WTC11 (cell line): ENCODE measurements around the gene PSMG4. TPM values are rescaled to one million over a fixed set of nuclear protein-coding genes. Genes with fewer than 3 reads are reported as not detected.

Source experiments
- ATAC-seq: fragments of 200-7000 bp; cut with Tn5 transposase; 2 replicates; pipeline ENCODE4 v1.10.0; 2021; ENCODE audit warnings: mild to moderate bottlenecking, moderate library complexity
- CTCF ChIA-PET: fragments of 300-600 bp; sonication (Branson Sonifier 250); formaldehyde crosslinking; loops from one replicate; lab custom pipeline; 2021; ENCODE audit warnings: antibody characterized with exemption; lab: Charles Lee
- POLR2A ChIA-PET: fragments of 350-600 bp; sonication (Branson Sonifier 250); formaldehyde crosslinking; loops from one replicate; lab custom pipeline; 2021; ENCODE audit warnings: antibody characterized with exemption; lab: Charles Lee
- DNase-seq: peaks from one replicate; pipeline ENCODE4 v3.0.0; 2021; ENCODE audit warnings: low spot score
- H3K27ac Mint-ChIP-seq: 2 replicates; pipeline ENCODE4 v1.8.0; 2021; ENCODE audit warnings: mixed read lengths
- H3K27me3 Mint-ChIP-seq: 2 replicates; pipeline ENCODE4 v1.8.0; 2021; ENCODE audit warnings: low read depth, mild to moderate bottlenecking, moderate library complexity, mixed read lengths
- H3K36me3 Mint-ChIP-seq: 2 replicates; pipeline ENCODE4 v1.8.0; 2021; ENCODE audit warnings: mixed read lengths
- H3K4me1 Mint-ChIP-seq: 2 replicates; pipeline ENCODE4 v1.8.0; 2022; ENCODE audit warnings: mixed read lengths
- H3K4me3 Mint-ChIP-seq: 2 replicates; pipeline ENCODE4 v1.8.0; 2021; ENCODE audit warnings: mild to moderate bottlenecking, moderate library complexity, mixed read lengths
- H3K9me3 Mint-ChIP-seq: 2 replicates; pipeline ENCODE4 v1.8.0; 2021; ENCODE audit warnings: mixed read lengths
- CBFB ChIP-seq: sonication (generic); formaldehyde crosslinking; IDR thresholded peaks from 2 replicates; pipeline ENCODE4 v1.8.1; 2022; ENCODE audit warnings: mild to moderate bottlenecking, low read depth, missing genetic modification reagents
- CREM ChIP-seq: sonication (generic); formaldehyde crosslinking; IDR thresholded peaks from 2 replicates; pipeline ENCODE4 v1.8.1; 2022; ENCODE audit warnings: mild to moderate bottlenecking, missing genetic modification reagents, moderate library complexity
- ESRRA ChIP-seq: sonication (generic); formaldehyde crosslinking; IDR thresholded peaks from 2 replicates; pipeline ENCODE4 v1.8.1; 2022; ENCODE audit warnings: mild to moderate bottlenecking, missing genetic modification reagents, borderline replicate concordance
- ETV6 ChIP-seq: sonication (generic); formaldehyde crosslinking; IDR thresholded peaks from 2 replicates; pipeline ENCODE4 v1.8.1; 2022; ENCODE audit warnings: mild to moderate bottlenecking, missing genetic modification reagents
- FOXK1 ChIP-seq: sonication (generic); formaldehyde crosslinking; IDR thresholded peaks from 2 replicates; pipeline ENCODE4 v1.8.0; 2022; ENCODE audit warnings: mild to moderate bottlenecking, moderate library complexity, missing genetic modification reagents
- GABPB1 ChIP-seq: sonication (generic); formaldehyde crosslinking; IDR thresholded peaks from 2 replicates; pipeline ENCODE4 v1.8.1; 2023; ENCODE audit warnings: mild to moderate bottlenecking, missing genetic modification reagents
- KAT7 ChIP-seq: sonication (generic); formaldehyde crosslinking; IDR thresholded peaks from 2 replicates; pipeline ENCODE4 v1.8.1; 2023; ENCODE audit warnings: missing genetic modification reagents, mild to moderate bottlenecking, borderline replicate concordance
- MXD4 ChIP-seq: fragments of 250-450 bp; sonication (Bioruptor Pico); IDR thresholded peaks from 2 replicates; pipeline ENCODE4 v1.8.0; 2021; ENCODE audit warnings: mild to moderate bottlenecking, moderate library complexity, borderline replicate concordance
- NFATC4 ChIP-seq: fragments of 250-450 bp; sonication (Bioruptor Pico); IDR thresholded peaks from 2 replicates; pipeline ENCODE4 v1.9.0; 2021; ENCODE audit warnings: mild to moderate bottlenecking
- NR2C2 ChIP-seq: sonication (generic); formaldehyde crosslinking; IDR thresholded peaks from 2 replicates; pipeline ENCODE4 v1.8.0; 2022; ENCODE audit warnings: mild to moderate bottlenecking, missing genetic modification reagents
- SMAD3 ChIP-seq: sonication (generic); formaldehyde crosslinking; IDR thresholded peaks from 2 replicates; pipeline ENCODE4 v1.8.0; 2022; ENCODE audit warnings: missing genetic modification reagents, mild to moderate bottlenecking, borderline replicate concordance
- SOX15 ChIP-seq: fragments of 250-450 bp; sonication (Bioruptor Pico); IDR thresholded peaks from 2 replicates; pipeline ENCODE4 v1.9.0; 2021; ENCODE audit warnings: mild to moderate bottlenecking
- SP1 ChIP-seq: sonication (generic); formaldehyde crosslinking; conservative IDR thresholded peaks from 2 replicates; pipeline ENCODE4 v1.8.1; 2022; ENCODE audit warnings: missing genetic modification reagents
- TCF7 ChIP-seq: sonication (generic); formaldehyde crosslinking; IDR thresholded peaks from 2 replicates; pipeline ENCODE4 v1.8.0; 2022; ENCODE audit warnings: mild to moderate bottlenecking, low read depth, missing genetic modification reagents, moderate library complexity
- total RNA-seq: library from RNA; stranded (reverse); gene quantifications from 3 replicates; pipeline ENCODE4 v1.2.3, GENCODE V29; 2021
- TF ChIP-seq, protein P1 (sequence below): fragments of 250-450 bp; sonication (Bioruptor Pico); IDR thresholded peaks from 2 replicates; pipeline ENCODE4 v1.9.0; 2021; ENCODE audit warnings: mild to moderate bottlenecking
- TF ChIP-seq, protein P2 (sequence below): fragments of 250-450 bp; sonication (Bioruptor Pico); IDR thresholded peaks from 2 replicates; pipeline ENCODE4 v1.8.0; 2021; ENCODE audit warnings: mild to moderate bottlenecking
- TF ChIP-seq, protein P3 (sequence below): sonication (generic); formaldehyde crosslinking; IDR thresholded peaks from 2 replicates; pipeline ENCODE4 v1.8.1; 2023; ENCODE audit warnings: mild to moderate bottlenecking, missing genetic modification reagents, borderline replicate concordance
- TF ChIP-seq, protein P4 (sequence below): fragments of 250-450 bp; sonication (Bioruptor Pico); conservative IDR thresholded peaks from 2 replicates; pipeline ENCODE4 v1.9.0; 2021; ENCODE audit warnings: mild to moderate bottlenecking

Gene PSMG4
- total RNA-seq, 1 experiment from 2014 or later = 38.2 TPM

DNA sequence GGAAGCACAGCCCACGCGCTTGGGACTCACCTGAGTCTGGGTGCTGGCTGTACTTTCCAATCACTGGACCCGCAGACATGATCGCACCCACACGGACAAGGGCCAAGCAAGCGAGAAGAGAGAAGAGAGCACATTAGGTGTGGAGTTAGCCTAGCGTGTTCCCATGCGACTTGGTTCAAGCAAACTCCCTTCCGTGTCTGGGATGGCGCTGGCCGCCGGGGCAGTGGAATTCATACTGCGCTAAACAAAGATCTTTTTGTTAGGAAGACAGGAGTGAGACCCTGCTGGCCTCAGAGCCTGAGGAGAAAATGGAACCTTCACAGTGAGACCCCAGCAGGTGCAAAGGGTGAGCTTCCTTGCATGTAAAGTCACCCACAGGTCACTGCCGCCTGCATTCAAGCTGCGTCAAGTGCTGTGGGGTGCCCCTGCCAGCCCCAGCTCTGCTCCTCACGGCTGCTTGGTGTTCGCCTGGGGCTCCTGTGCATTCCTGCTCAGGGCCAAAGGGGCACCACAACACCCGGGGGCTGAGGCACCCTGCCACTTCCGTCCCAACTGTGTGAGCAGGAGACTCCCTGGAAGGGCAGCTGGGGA is 26.4 kb downstream of the PSMG4 start:
- ChIA-PET CTCF (interaction anchor here (0.5 to 1.2 kb wide), 3 partner anchors 11 to 172 kb away, joined by 3 to 4 read pairs (median 3); partner anchors contain the start of gene SLC22A23), POLR2A (no interaction called here)
- peaks cover 54% of the 10 kb centered on the region for H3K36me3 Mint-ChIP-seq
- DNase-seq (peak; percentile 8), ATAC-seq (no peak)
- H3K27ac Mint-ChIP-seq = peak overlapping the region; percentile 15
- no peaks in the 10 kb centered on the region for H3K9me3 Mint-ChIP-seq
- TF ChIP-seq MXD4 (CRISPR knock-in tag) = no peak
- no peak for TF ChIP-seq NFATC4 (CRISPR knock-in tag)
- TF ChIP-seq ETV6 = no peak
- no peak for TF ChIP-seq FOXK1 (CRISPR knock-in tag)
- TF ChIP-seq, protein P1, sequence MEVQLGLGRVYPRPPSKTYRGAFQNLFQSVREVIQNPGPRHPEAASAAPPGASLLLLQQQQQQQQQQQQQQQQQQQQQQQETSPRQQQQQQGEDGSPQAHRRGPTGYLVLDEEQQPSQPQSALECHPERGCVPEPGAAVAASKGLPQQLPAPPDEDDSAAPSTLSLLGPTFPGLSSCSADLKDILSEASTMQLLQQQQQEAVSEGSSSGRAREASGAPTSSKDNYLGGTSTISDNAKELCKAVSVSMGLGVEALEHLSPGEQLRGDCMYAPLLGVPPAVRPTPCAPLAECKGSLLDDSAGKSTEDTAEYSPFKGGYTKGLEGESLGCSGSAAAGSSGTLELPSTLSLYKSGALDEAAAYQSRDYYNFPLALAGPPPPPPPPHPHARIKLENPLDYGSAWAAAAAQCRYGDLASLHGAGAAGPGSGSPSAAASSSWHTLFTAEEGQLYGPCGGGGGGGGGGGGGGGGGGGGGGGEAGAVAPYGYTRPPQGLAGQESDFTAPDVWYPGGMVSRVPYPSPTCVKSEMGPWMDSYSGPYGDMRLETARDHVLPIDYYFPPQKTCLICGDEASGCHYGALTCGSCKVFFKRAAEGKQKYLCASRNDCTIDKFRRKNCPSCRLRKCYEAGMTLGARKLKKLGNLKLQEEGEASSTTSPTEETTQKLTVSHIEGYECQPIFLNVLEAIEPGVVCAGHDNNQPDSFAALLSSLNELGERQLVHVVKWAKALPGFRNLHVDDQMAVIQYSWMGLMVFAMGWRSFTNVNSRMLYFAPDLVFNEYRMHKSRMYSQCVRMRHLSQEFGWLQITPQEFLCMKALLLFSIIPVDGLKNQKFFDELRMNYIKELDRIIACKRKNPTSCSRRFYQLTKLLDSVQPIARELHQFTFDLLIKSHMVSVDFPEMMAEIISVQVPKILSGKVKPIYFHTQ (CRISPR knock-in tag) = no peak
- TF ChIP-seq, all 79 proteins: peak for 0
- Mint-ChIP-seq H3K4me3 (no peak overlapping the region), H3K27me3 (no peaks in the 10 kb centered on the region), H3K4me1 (peaks cover 22% of the 10 kb centered on the region)

DNA sequence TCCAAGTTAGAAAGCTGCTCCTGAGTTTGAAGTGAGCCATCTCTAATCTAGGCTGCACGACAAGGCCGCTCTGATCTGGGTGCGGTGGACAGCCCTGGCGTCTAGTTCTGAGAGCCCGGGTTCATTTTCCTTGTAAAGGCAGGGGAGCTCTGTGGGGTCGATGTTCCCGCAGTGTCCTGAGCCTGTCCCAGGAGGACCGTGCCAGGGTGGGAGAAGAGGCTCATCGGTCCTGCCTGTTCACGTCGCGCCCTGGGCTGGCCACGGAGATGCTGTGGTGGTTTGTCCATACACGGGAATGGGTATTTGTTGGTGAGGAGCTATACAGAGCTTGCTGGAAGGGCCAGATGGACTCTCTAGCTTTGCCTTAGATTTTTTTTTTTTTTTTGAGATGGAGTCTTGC is 27.0 kb downstream of the PSMG4 start:
- no peak for TF ChIP-seq TCF7 (CRISPR knock-in tag)
- no peak for TF ChIP-seq ESRRA
- TF ChIP-seq GABPB1 (CRISPR knock-in tag) = no peak
- no peak for TF ChIP-seq SP1
- TF ChIP-seq, protein P2, sequence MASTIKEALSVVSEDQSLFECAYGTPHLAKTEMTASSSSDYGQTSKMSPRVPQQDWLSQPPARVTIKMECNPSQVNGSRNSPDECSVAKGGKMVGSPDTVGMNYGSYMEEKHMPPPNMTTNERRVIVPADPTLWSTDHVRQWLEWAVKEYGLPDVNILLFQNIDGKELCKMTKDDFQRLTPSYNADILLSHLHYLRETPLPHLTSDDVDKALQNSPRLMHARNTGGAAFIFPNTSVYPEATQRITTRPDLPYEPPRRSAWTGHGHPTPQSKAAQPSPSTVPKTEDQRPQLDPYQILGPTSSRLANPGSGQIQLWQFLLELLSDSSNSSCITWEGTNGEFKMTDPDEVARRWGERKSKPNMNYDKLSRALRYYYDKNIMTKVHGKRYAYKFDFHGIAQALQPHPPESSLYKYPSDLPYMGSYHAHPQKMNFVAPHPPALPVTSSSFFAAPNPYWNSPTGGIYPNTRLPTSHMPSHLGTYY (CRISPR knock-in tag) = no peak
- TF ChIP-seq KAT7 (CRISPR knock-in tag) = no peak
- TF ChIP-seq, protein P3, sequence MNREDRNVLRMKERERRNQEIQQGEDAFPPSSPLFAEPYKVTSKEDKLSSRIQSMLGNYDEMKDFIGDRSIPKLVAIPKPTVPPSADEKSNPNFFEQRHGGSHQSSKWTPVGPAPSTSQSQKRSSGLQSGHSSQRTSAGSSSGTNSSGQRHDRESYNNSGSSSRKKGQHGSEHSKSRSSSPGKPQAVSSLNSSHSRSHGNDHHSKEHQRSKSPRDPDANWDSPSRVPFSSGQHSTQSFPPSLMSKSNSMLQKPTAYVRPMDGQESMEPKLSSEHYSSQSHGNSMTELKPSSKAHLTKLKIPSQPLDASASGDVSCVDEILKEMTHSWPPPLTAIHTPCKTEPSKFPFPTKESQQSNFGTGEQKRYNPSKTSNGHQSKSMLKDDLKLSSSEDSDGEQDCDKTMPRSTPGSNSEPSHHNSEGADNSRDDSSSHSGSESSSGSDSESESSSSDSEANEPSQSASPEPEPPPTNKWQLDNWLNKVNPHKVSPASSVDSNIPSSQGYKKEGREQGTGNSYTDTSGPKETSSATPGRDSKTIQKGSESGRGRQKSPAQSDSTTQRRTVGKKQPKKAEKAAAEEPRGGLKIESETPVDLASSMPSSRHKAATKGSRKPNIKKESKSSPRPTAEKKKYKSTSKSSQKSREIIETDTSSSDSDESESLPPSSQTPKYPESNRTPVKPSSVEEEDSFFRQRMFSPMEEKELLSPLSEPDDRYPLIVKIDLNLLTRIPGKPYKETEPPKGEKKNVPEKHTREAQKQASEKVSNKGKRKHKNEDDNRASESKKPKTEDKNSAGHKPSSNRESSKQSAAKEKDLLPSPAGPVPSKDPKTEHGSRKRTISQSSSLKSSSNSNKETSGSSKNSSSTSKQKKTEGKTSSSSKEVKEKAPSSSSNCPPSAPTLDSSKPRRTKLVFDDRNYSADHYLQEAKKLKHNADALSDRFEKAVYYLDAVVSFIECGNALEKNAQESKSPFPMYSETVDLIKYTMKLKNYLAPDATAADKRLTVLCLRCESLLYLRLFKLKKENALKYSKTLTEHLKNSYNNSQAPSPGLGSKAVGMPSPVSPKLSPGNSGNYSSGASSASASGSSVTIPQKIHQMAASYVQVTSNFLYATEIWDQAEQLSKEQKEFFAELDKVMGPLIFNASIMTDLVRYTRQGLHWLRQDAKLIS (CRISPR knock-in tag) = no peak
- peak; percentile 4 for DNase-seq
- ChIA-PET CTCF (interaction anchor here (0.7 to 1.2 kb wide), 2 partner anchors 10 to 171 kb away, joined by 3 to 4 read pairs; partner anchors contain the start of gene SLC22A23), POLR2A (no interaction called here)
- Mint-ChIP-seq H3K27ac (peak overlapping the region; percentile 43), H3K9me3 (no peaks in the 10 kb centered on the region), H3K36me3 (peaks cover 60% of the 10 kb centered on the region), H3K4me1 (peaks cover 22% of the 10 kb centered on the region), H3K4me3 (no peak overlapping the region), H3K27me3 (no peaks in the 10 kb centered on the region)
- ATAC-seq = no peak

DNA sequence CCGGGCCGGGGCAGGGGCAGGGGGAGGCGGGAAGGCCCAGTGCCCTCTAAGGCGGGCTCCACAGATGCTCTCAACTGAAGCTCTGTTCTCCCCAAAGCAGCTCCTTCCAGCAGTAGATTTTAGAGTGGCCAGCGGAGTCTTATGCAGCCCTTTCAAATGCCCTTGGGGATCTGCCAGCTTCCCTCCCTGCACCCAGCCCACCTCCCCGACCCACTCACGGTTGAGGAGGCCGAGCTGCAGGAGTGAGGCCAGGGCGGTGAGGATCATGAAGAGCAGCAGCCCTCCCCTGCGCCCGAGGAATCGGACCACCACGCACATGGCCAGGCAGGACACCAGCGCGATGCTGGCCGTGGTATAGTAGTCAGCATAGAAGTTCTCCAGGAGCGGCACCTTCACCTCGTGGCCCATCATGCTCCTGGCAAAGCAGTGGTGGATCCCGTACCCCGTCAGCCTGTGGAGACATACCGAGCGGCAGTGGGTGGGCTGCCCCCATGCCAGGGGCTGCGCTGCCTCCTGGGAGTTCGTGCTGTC is 28.0 kb downstream of the PSMG4 start:
- Mint-ChIP-seq H3K4me1 (peaks cover 15% of the 10 kb centered on the region), H3K27me3 (no peaks in the 10 kb centered on the region), H3K36me3 (peaks cover 61% of the 10 kb centered on the region), H3K27ac (no peak overlapping the region), H3K4me3 (no peak overlapping the region)
- POLR2A ChIA-PET = no interaction called here
- DNase-seq = peak; percentile 6
- TF ChIP-seq CREM (CRISPR knock-in tag) (no peak), CBFB (no peak), NR2C2 (CRISPR knock-in tag) (no peak), SOX15 (CRISPR knock-in tag) (no peak), SMAD3 (CRISPR knock-in tag) (no peak)
- TF ChIP-seq, protein P4, sequence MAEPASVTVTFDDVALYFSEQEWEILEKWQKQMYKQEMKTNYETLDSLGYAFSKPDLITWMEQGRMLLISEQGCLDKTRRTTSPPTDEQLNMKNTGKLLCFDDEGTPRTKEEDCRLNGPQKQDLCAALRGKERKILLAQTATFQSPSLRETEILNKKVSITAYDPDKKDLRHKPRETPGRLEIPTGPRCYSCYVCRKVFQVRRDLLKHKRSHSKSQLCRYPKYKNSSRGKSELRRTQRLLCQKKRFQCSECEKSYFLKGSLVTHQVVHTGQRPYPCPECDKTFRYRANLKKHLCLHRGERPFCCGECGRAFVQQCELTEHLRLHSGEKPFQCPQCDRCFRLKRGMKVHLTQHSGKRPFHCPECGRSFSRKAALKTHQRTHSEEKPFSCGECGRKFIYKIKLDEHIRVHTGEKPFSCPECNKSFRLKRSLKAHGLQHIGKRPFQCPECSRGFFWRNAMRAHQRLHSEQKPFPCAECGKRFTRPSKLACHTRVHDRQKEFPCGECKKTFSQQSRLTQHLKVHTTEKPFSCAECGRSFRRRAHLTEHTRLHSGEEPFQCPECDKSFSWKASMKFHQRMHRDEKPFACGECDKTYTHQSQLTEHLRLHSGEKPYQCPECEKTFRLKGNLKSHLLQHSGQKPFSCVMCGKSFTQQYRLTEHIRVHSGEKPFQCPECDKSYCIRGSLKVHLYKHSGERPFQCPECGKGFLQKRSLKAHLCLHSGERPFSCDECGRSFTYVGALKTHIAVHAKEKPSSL = no peak
- TF ChIP-seq, all 79 proteins: peak for 0
- ATAC-seq = no peak
- no peaks in the 10 kb centered on the region for H3K9me3 Mint-ChIP-seq
- CTCF ChIA-PET = interaction anchor here (1.2 kb wide), 1 partner anchor 9 kb away, joined by 4 read pairs; no protein-coding TSS in a partner anchor
